Measurements from ENCODE around the gene SLC52A3.
"Not testable (repeated sequence)": the region's sequence is repeated elsewhere in the genome, so short reads cannot be mapped to it uniquely, and the experiment has no call there.

SLC52A3 gene

GRCh38 chr20:768426-768978 is at the start of gene SLC52A3:
Gene SLC52A3, minus strand, starts transcription at chr20:768500. Its CDS starts 2,726 bp downstream, at chr20:765774.
- no peak for DNase-seq

- peak; percentile 58 to 61 for DNase-seq
These were observed 47.8 kb upstream of the SLC52A3 start for GRCh38 chr20:815914-816606.

- no peak for DNase-seq
These were observed 46.9 kb upstream of the SLC52A3 start for GRCh38 chr20:815226-815625.

- DNase-seq, result no peak
These were observed 45.1 kb upstream of the SLC52A3 start for GRCh38 chr20:813390-813789.

DNA sequence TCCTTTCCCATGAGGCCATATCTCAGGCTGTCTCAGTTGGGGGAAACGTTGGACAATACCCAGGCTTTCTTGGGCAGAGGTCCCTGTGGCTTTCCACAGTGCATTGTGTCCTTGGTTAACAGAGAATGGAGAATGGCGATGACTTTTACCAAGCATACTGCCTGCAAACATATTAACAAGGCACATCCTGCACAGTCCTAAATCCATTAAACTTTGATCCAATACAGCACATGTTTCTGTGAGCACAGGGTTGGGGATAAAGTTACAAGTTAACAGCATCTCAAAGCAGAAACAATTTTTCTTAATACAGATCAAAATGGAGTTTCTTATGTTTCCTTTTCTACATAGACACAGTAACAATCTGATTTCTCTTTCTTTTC is 44.1 kb upstream of the SLC52A3 start:
- DNase-seq, result not testable (repeated sequence)

- DNase-seq, result not testable (repeated sequence)
These were observed 43.6 kb upstream of the SLC52A3 start for GRCh38 chr20:811776-812434.

GRCh38 chr20:805713-806112 is 37.4 kb upstream of the SLC52A3 start:
- DNase-seq, result no peak

GRCh38 chr20:801678-802077 is 33.4 kb upstream of the SLC52A3 start:
- no peak for DNase-seq

DNA sequence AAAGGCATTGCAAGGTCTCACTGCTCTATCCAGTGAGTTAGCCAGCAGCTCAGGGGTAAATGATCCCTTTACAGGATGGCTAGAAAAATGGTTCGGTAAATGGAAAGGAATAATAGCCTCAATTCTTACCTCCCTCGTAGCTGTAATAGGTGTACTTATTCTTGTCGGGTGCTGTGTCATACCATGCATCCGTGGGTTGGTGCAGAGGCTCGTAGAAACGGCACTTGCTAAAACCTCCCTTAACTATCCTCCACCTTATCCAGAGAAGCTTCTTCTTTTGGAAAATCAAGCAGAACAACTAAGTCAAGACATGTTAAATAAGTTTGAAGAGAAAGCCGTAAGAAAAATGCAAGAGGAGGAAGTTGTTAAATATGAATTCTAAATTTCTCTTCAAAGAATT is 31.7 kb upstream of the SLC52A3 start:
- not testable (repeated sequence) for DNase-seq

- not testable (repeated sequence) for DNase-seq
These were observed 30.4 kb upstream of the SLC52A3 start for GRCh38 chr20:798746-799145.

DNA sequence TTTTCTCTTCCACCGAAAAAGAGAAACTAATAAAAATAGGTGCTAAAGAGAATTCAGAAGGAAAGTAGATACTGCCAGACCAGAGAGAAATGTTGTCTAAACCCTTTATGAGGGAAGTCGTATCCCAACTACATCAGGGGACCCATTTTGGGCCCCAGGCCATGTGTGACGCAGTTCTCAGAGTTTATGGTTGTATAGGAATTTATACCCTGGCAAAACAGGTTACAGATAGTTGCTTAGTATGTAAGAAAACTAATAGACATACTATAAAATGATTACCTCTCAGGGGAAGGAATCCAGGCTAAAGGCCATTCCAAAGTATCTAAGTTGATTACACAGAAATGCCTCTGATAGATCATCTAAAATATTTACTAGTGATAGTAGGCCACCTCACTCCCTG is 28.6 kb upstream of the SLC52A3 start:
- DNase-seq, result no peak

GRCh38 chr20:792248-792647 is 23.9 kb upstream of the SLC52A3 start:
- no peak for DNase-seq

DNA sequence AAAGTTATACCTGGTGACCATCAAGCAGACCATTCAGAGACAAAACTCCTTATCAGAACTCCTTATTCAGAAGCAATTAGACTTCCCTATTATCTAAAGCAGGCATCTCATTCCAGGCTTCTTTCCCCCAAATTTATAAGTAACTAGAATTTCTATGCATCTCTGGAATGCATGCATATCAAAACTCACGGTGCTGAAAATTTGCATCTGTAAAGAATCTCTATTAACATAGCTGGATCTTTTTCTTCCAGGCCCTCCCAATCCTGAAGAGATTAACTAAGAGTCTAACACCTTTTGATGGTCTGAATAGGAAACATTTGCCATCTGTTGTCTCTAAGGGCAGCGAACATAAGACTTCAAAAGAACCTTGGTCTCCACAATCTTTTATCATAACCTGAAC is 22.8 kb upstream of the SLC52A3 start:
- no peak for DNase-seq

GRCh38 chr20:787825-788224 is 19.5 kb upstream of the SLC52A3 start:
- no peak for DNase-seq

DNA sequence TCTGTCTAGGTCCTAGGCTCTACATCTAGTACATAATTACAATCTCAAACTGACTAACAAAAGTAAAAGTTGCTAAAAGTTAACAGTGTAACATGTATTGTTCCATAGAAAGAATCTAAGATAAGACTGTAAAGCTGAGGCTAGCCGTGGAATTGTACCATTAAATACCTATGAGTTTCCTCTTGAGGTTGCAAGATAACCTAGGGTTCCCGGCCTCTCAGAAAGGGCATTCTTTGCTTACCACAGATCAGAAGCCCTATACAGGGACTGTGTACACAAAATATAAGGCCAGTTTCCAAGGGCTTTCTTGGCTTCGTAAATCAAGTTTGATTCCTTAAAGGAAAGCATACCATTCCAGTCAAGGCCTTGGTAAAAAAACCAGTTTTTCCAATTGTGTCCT is 11.5 kb upstream of the SLC52A3 start:
- no peak for DNase-seq

DNA sequence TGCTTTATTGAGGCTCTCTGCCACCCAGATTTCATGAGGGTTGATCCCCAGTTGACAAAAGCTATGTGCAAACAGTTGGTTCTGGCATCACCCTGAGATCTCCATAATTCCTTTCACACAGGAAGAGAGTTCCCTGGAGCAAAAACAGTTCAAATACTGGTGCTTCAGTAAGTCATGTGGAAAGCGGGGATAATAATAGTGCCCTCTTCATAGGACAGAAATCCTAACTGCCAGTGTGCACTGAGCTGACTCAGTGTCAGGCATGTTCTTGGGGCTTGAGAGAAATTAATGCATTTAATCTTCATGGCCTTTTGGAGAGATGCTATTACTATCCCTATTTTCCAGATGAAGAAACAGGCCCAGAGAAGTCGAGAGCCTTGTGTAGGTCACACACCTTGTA is 7.9 kb upstream of the SLC52A3 start:
- DNase-seq, result no peak

- no peak for DNase-seq
These were observed 7.4 kb upstream of the SLC52A3 start for GRCh38 chr20:775679-776135.

DNA sequence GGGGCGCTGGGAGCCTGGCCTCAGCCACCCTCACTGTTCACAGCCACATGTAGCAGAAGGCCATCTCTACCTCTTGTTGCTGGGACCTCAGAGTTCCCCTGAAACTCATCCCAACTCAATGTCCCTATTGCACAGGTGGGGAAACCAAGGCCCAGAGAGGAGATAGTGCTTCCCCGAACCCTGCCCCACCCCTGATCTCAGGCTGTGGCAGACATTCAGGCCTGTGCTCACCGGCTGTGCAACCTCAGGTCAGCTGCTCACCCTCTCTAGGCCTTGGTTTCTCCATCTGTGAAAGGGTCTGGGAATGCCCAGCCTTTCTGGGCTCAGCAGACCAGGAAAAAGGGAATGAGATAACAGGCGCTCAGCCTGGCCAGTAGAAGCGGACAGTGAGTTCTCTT is 6.4 kb upstream of the SLC52A3 start:
- no peak for DNase-seq

DNA sequence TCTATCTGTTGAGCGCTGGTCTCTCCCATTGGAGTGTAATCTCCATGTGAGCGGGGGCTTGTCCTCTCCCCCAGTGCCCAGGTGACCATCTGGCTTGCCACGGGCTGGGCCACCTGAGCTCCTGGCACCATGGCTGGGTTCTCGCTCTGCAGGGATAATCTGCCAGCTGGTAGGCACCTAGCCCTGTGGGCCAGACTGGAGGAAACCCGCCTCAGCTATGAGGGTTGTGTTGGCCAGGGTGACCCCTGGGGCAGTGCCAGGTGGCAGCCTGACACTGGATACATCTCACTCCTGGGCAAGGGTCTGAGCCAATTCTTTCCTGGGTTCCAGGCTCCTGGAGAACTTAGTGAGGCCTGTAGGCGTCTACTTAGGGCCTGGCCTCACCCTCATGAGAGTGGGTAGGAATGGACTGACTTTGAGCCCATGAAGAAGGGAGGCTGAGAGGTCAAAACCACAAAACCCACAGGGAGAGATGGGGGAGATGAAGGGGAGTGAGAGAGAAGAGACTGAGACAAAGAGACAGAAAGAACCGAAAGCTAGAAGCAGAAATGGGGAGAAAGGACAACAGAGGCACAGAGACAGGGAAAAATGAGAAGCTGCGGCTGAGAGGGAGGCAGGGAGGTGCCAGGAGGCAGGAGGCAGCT is 5.8 kb upstream of the SLC52A3 start:
- no peak for DNase-seq

GRCh38 chr20:772806-773205 is 4.5 kb upstream of the SLC52A3 start:
- DNase-seq, result no peak

DNA sequence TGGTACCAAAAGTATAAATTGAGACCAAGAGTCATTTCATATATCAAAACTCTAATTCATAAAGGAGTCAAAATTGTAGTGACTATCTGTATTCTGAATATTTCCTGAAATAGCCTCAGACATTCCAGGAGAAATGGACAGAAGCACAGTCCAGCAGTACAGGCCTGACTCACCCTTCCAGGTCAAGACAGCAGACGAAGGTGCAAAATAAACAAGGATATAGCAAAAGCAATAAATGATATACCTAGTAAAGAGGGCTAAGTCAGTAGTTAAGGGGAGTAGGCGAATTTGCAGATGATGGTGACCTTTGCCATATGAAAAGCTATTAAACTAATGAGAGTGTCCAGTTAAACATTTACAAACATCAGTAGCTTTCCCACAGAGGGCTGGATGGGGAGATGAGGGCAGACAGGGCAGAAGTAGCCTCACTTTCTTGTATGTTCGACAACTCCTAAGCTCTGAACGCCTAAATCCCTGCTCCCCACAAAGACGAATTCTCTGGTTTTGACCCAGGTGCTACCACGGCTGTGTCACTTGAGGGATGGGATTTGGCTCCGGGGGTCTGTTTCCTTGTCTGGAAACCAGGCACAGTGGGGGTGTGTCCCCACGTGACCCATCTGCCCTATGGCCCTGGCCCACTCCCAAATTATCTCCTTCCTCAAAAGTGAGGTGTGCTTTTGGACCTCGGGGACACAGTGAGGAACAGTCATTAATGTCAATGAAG is 3.6 kb upstream of the SLC52A3 start:
- no peak for DNase-seq

DNA sequence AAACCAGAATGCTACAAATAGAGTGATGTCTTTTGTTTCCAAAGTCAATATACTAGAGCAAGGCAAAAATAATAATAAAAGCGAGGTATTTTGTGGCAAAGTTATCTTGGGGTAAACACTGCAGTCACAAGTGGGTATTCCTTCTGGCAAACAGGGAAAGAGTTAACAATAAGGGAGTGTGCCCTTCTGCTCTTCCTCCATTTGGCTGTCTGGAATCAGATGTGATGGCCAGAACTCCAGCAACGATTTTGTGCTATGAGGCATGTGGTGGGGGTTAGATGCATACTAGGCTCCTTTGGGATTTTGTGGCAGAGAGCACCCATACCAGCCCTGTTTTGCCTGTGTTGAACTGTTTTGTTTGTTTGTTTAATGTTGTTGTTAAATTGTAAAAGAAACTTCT is 2.4 kb upstream of the SLC52A3 start:
- no peak for DNase-seq

- DNase-seq, result no peak
These were observed 1.4 kb downstream of the SLC52A3 start for GRCh38 chr20:766906-767305.
